Measurements from ENCODE around the gene PSD. TPM values are rescaled to one million over a fixed set of nuclear protein-coding genes. Genes with fewer than 3 reads are reported as not detected.
A peak's percentile ranks its signal among the peaks of the same experiment; 100 is the strongest.

The PSD gene
- total and polyA plus RNA-seq, 3 donors from 2014 or later, result 17.7 to 22.7 (median 22.0) TPM

DNA sequence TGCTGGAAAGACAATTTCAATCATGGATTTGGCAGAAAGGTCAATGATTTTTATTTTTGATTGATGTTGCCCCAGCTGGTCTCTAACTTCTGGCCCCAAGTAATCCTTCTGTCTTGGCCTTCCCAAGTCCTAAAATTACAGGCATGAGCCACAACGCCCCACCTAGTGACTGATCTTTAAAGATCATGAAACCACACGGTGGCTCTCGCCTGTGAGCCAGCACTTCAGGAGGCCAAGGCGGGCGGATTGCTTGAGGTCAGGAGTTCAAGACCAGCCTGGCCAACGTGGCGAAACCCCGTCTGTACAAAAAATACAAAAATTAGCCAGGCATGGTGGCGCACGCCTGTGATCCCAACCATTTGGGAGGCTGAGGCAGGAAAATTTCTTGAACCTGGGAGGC lies 45.4 kb upstream of the PSD start:
- 82 to 85% methylated on average over 10 of the region's 10 CpGs for WGBS, 2 donors
- H3K27ac ChIP-seq, result no peak overlapping the region
- no peaks in the 10 kb centered on the region for H3K36me3 ChIP-seq (ENCODE audit: low read depth, missing control alignments)
- DNase-seq, result no peak
- TF ChIP-seq, protein P1, sequence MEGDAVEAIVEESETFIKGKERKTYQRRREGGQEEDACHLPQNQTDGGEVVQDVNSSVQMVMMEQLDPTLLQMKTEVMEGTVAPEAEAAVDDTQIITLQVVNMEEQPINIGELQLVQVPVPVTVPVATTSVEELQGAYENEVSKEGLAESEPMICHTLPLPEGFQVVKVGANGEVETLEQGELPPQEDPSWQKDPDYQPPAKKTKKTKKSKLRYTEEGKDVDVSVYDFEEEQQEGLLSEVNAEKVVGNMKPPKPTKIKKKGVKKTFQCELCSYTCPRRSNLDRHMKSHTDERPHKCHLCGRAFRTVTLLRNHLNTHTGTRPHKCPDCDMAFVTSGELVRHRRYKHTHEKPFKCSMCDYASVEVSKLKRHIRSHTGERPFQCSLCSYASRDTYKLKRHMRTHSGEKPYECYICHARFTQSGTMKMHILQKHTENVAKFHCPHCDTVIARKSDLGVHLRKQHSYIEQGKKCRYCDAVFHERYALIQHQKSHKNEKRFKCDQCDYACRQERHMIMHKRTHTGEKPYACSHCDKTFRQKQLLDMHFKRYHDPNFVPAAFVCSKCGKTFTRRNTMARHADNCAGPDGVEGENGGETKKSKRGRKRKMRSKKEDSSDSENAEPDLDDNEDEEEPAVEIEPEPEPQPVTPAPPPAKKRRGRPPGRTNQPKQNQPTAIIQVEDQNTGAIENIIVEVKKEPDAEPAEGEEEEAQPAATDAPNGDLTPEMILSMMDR (IDR thresholded peaks at IDR 0.05), result no peak
- no peak for TF ChIP-seq POLR2A (IDR thresholded peaks at IDR 0.05)
- intact Hi-C loops (cut with DNase I; ENCODE audit: low total_unique reads), result no loop called here
- H3K9me3 ChIP-seq, result no peaks in the 10 kb centered on the region
- H3K4me1 ChIP-seq, result peaks cover 12% of the 10 kb centered on the region
- no peaks in the 10 kb centered on the region for H3K27me3 ChIP-seq
- no peak overlapping the region for H3K4me3 ChIP-seq

DNA sequence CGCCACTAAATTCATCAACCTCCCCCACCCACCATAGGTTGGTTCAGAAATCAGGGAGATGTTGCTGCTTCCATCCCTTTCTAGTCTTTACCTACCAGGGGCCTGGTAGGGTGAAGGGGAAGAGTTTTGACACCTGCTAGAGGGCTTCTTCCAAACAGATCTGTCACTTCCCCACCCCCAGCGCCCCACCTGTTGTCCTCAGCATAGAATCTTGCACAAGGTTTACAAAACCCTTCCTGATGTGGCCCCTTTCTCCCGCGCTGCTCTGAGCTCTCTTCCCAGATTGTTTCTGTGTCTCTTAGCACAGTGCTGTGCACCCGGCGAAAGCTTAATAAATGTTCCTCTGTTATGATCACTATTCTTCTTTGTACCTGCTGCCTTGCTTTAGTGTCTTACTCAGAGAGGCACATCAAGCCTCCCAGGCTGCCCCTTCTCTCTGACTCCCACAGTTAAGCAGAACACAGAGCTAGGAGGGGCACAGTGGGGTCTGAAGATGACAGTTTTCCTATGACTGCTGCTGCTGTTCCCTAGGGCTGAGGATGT lies 44.0 kb upstream of the PSD start:
- no peak overlapping the region for H3K27ac ChIP-seq
- no peaks in the 10 kb centered on the region for H3K27me3 ChIP-seq
- peaks cover 12% of the 10 kb centered on the region for H3K4me1 ChIP-seq
- intact Hi-C loops (cut with DNase I; ENCODE audit: low total_unique reads), result no loop called here
- no peak overlapping the region for H3K4me3 ChIP-seq
- TF ChIP-seq, protein P1 (IDR thresholded peaks at IDR 0.05), result no peak
- no peak for TF ChIP-seq POLR2A (IDR thresholded peaks at IDR 0.05)
- no peaks in the 10 kb centered on the region for H3K36me3 ChIP-seq (ENCODE audit: low read depth, missing control alignments)
- 52 to 67% methylated on average over 6 of the region's 6 CpGs for WGBS, 2 donors
- no peak for DNase-seq
- no peaks in the 10 kb centered on the region for H3K9me3 ChIP-seq

DNA sequence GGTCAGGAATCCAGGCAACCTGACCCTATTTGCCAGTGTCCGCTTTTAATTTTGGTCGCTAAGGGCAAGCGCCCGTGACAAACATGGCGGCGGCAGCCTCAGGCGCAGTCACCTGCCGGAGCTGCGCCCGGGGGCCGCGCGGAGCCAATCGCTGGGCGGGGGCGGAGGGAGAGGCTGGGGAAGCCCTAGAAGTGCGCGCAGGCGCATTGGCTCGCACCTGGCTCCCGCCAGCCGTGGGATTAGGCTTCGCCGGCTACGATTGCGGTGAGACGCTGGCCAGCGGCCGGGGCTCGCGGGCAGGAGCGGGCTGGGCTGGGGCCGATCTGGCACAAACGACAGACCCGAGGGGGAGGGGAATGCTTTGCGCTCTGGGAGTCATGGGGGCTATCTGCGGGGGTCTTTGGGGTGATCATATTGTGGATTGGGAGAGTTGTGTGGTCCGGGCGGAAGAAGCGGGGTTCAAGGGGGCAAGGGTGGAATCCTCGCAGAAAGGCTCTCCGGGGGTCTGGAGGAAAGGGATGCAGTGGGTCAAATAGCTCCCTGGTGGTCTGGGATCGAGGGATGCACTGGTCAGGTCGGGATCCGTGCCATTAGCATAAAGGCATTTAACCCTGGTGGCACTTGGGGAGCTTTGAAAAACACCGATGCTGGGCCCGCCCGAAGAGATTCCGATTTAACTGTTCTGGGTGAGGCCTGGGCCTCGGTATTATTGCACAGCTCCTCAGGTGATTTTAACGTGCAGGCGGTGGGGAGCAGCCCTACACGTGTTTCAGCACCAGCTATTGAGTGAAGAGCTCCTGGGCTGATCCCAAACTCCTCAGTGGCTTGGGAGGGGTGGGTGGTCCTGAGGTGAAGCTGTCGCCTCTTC lies 42.8 kb upstream of the PSD start:
- intact Hi-C loops (cut with DNase I; ENCODE audit: low total_unique reads), result no loop called here
- WGBS, 2 donors, result 1 to 4% methylated on average over 45 to 54 of the region's 54 CpGs
- no peaks in the 10 kb centered on the region for H3K9me3 ChIP-seq
- H3K27me3 ChIP-seq, result no peaks in the 10 kb centered on the region
- no peak overlapping the region for H3K27ac ChIP-seq
- peak; percentile 94 for DNase-seq
- H3K4me1 ChIP-seq, result peaks cover 12% of the 10 kb centered on the region
- peak overlapping the region; percentile 56 to 62 for H3K4me3 ChIP-seq
- no peak for TF ChIP-seq POLR2A (IDR thresholded peaks at IDR 0.05)
- TF ChIP-seq, protein P1 (IDR thresholded peaks at IDR 0.05), result no peak
- H3K36me3 ChIP-seq (ENCODE audit: low read depth, missing control alignments), result no peaks in the 10 kb centered on the region

DNA sequence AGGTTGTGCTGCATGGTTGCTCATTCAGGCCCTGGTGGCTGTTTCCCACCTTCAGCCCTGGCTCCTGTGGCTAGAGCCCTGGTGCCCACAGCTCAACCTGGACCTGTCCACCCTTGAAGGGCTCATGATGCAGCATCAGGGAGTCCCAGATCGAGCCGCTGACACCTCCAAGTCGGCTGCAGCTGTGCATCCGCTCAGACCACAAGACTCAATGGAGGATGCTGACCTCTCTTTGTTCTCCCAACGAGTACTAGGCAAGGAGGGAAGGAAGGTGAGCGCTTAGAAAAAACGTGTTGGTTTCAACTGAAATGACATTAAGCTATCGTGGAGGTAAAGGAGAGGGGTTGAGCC lies 42.2 kb upstream of the PSD start:
- Histone ChIP-seq H3K4me3 (peak overlapping the region; percentile 56 to 62), H3K27me3 (no peaks in the 10 kb centered on the region), H3K4me1 (peaks cover 12% of the 10 kb centered on the region), H3K27ac (no peak overlapping the region), H3K9me3 (no peaks in the 10 kb centered on the region), H3K36me3 (ENCODE audit: low read depth, missing control alignments) (no peaks in the 10 kb centered on the region)
- intact Hi-C loops (cut with DNase I; ENCODE audit: low total_unique reads), result no loop called here
- DNase-seq, result no peak
- WGBS, 2 donors, result 19% methylated on average over 8 of the region's 8 CpGs
- TF ChIP-seq POLR2A (IDR thresholded peaks at IDR 0.05), result no peak
- TF ChIP-seq, protein P1 (IDR thresholded peaks at IDR 0.05), result no peak
